GM12892 (cell line): Measurements from ENCODE around the gene CCNK.

Experiments
- POLR2A ChIP-seq: IDR thresholded peaks from 2 replicates; pipeline ENCODE4 v1.6.1; 2011; ENCODE audit warnings: low read depth, low read length, control low read depth
- POLR2AphosphoS5 ChIP-seq: IDR thresholded peaks from 2 replicates; pipeline ENCODE4 v1.6.1; 2011; ENCODE audit warnings: low read depth, low read length, control low read depth
- TAF1 ChIP-seq: IDR thresholded peaks from 2 replicates; pipeline ENCODE4 v1.6.1; 2011; ENCODE audit warnings: low read depth, mild to moderate bottlenecking, control low read depth, low read length, borderline replicate concordance

DNA sequence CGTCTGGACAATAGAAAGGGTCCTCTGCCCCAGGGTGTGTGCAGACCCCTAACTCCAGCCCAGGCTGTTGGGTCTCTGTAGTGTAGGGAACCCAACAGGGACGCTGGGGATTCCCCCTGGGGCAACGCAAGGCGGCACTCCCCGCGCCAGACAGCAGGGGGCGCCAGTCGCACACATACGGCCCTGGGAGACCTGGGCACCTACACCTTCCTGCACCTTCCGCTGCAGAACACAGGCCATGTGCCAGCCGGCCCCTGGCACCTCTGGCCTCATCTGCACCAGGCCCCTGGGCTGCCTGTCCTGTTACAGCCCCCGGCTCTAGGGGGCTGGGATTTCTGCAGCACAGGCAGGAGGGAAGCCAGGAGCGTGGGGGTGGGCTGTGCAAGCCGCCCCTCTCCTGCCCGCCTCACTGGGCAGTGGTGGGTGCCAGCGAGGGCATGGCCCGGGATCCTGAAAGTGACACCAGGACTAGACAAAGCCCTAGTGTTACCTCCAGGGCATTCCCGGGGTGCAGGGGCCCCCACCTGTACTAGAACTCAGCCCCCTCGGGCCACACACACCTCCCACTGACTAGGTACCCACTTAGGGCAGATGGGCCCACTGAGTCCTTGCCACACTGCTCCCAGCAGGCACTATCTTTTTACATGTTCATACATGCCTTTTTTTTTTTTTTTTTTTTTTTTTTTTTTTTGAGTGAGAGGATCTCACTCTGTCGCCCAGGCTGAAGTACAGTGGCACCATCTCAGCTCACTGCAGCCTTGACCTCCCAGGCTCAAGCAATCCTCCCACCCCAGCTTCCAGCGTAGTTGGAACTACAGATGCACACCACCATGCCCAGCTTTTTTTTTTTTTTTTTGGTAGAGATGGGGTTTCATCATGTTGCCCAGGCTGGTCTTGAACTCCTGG lies 37.5 kb downstream of the CCNK start:
- TF ChIP-seq POLR2AphosphoS5 (no peak), POLR2A (no peak), TAF1 (no peak)
